Heart left ventricle (tissue), 13 donors: ENCODE measurements around the gene ZC2HC1C.
"Not testable (repeated sequence)": the region's sequence is repeated elsewhere in the genome, so short reads cannot be mapped to it uniquely, and the experiment has no call there.

Experiments
- POLR2A ChIP-seq, 2 donors: fragments of 450-650 bp; IDR thresholded peaks; one replicate each; pipeline ENCODE4 v1.6.1; 2017; ENCODE audit warnings: antibody characterized with exemption in 2 of 2, mild to moderate bottlenecking in 2 of 2, moderate library complexity in 2 of 2
- TF ChIP-seq, protein P1 (sequence below), 12 donors: fragments of 200-600 bp; sonication (generic) in 4 of 12; IDR thresholded peaks; one replicate each; pipeline versions ENCODE4 v1.5.0 to v1.8.0; 2018 to 2022; ENCODE audit warnings: antibody characterized with exemption in 12 of 12, mild to moderate bottlenecking in 5 of 12
- donor health status: ischemic (EF 13 %, LVEDD 7.1; RV severe dilation, severe dysfunction).
- donor health status: DM: no; HTN: yes; CAD: no.
- donor health status: DM: no; HTN: no; CAD: no.
- donor health status: ischemic (EF 25% LVEDD 6.9; RV normal size, moderate dysfunction).
- donor health status: ischemic (EF 25% LVEDD 5.7; RV mildly dilated, moderate dysfunction).
- donor health status: ischemic (EF 35%, LVEDD 5.7; RV mildly dilated, moderate dysfunction).
- donor health status: nonischemic (EF 11% LVEDD 7.7; RV severe dilation, severe dysfunction).
- donor health status: DM: yes; HTN: yes; CAD: no.
- donor health status: PGD.
- donor health status: ischemic (EF 29% LVEDD 5.4; RV normal size, mild dysfunction).
- donor health status: nonischemic (EF 23%, LVEDD 6.1; RV moderate dilation, normal function).

DNA sequence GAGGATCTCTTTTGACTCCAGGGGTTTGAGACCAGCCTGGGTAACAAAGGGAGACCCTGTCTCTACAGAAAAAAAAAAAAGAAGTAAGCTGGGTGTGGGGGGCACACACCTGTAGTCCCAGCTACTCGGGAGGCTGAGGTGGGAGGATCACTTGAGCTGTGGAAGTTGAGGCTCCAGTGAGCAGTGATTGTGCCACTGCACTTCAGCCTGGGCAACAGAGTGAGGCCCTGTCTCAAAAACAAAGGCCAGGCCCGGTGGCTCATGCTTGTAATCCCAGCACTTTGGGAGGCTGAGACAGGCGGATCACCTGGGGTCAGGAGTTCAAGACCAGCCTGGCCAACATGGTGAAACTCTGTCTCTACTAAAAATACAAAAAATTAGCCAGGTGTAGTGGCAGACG is 1.7 kb upstream of the ZC2HC1C start:
- TF ChIP-seq POLR2A (IDR thresholded peaks at IDR 0.05), result not testable (repeated sequence)
- TF ChIP-seq, protein P1, sequence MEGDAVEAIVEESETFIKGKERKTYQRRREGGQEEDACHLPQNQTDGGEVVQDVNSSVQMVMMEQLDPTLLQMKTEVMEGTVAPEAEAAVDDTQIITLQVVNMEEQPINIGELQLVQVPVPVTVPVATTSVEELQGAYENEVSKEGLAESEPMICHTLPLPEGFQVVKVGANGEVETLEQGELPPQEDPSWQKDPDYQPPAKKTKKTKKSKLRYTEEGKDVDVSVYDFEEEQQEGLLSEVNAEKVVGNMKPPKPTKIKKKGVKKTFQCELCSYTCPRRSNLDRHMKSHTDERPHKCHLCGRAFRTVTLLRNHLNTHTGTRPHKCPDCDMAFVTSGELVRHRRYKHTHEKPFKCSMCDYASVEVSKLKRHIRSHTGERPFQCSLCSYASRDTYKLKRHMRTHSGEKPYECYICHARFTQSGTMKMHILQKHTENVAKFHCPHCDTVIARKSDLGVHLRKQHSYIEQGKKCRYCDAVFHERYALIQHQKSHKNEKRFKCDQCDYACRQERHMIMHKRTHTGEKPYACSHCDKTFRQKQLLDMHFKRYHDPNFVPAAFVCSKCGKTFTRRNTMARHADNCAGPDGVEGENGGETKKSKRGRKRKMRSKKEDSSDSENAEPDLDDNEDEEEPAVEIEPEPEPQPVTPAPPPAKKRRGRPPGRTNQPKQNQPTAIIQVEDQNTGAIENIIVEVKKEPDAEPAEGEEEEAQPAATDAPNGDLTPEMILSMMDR (IDR thresholded peaks at IDR 0.05), result not testable (repeated sequence)
